ENCODE measurements around the gene LXN.

The LXN gene, protein sequence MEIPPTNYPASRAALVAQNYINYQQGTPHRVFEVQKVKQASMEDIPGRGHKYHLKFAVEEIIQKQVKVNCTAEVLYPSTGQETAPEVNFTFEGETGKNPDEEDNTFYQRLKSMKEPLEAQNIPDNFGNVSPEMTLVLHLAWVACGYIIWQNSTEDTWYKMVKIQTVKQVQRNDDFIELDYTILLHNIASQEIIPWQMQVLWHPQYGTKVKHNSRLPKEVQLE

DNA sequence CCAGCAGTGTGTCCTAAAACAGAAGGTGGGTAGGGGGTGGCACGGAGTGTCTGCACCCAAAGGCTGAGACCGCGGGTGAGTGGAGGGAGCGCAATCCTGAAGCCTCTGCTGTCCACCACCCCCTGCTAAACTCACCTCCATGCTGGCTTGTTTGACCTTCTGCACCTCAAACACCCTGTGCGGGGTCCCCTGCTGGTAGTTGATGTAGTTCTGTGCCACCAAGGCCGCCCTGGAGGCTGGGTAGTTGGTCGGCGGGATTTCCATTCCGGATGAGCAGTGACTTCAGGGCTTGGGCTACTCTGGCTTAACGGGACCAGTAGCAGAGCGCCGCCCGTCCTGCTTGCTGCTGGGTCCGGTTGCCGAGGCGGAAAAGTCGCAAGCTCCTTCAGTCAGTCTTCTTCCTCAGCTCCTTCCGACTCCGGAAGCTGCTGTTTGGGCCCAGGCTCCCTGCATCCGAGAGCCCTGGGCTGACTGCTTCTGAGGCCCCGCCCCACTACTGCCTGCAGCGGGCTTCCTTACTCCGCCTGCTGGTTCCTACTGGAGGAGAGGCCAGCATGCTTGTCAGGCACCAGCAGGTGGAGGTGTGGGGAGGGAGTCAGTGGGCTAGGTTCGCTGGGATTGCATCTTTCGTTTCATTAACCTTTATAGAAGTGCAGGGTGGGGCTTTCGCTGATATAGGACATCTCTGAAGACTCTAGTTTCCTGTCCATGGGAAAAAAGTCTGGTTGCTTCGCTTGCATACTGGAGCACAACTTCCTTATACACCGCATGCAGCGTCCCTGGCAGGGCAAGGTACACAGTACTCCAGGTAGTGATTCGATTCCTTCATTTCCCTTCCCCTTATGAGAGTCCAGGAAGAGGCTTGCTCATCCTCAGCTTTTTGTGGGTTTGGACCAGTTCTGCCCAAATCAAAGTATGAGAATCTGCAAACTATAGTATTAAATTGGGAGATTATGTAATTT is at the start of gene LXN:
Gene LXN (minus strand): TSS at position 434 of the 962 bp plus-strand sequence. CDS start 170 bp downstream, at position 264.
- H3K4me3 ChIP-seq (replicated peaks; ENCODE audit: low read depth, low read length) = peak within 1 kb of the TSS; percentile 64

DNA sequence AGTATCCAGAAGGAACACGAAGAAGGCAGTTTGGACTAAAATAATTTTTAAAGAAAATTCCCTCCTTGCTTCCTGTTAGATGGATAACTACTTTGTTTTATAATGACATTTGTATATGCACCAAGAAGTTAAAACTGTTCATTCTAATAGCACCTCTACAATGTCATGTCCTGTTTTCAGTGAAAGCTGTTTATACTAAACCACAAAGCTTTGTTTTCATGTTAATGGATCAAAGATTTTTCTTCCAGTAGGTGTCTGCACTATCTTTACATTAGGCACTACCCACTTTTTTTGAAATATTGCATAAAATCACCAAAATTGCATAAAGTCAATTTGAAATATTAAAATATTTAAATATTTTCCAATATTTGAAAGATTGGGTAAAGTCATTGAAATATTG is 49.7 kb upstream of the LXN start:
- TF ChIP-seq, protein P1, sequence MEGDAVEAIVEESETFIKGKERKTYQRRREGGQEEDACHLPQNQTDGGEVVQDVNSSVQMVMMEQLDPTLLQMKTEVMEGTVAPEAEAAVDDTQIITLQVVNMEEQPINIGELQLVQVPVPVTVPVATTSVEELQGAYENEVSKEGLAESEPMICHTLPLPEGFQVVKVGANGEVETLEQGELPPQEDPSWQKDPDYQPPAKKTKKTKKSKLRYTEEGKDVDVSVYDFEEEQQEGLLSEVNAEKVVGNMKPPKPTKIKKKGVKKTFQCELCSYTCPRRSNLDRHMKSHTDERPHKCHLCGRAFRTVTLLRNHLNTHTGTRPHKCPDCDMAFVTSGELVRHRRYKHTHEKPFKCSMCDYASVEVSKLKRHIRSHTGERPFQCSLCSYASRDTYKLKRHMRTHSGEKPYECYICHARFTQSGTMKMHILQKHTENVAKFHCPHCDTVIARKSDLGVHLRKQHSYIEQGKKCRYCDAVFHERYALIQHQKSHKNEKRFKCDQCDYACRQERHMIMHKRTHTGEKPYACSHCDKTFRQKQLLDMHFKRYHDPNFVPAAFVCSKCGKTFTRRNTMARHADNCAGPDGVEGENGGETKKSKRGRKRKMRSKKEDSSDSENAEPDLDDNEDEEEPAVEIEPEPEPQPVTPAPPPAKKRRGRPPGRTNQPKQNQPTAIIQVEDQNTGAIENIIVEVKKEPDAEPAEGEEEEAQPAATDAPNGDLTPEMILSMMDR (IDR thresholded peaks at IDR 0.05; ENCODE audit: low read depth, low read length, missing control alignments) = no peak
- DNase-seq (ENCODE audit: extremely low read depth, low read depth) = no peak
- H3K4me3 ChIP-seq (replicated peaks; ENCODE audit: low read depth, low read length) = no peak overlapping the region

More for the DNA sequence above, at the start of gene LXN:
- TF ChIP-seq, protein P1 (IDR thresholded peaks at IDR 0.05; ENCODE audit: low read depth, low read length, missing control alignments) = peak; percentile 85
- DNase-seq (ENCODE audit: extremely low read depth, low read depth) = peak; percentile 61

DNA sequence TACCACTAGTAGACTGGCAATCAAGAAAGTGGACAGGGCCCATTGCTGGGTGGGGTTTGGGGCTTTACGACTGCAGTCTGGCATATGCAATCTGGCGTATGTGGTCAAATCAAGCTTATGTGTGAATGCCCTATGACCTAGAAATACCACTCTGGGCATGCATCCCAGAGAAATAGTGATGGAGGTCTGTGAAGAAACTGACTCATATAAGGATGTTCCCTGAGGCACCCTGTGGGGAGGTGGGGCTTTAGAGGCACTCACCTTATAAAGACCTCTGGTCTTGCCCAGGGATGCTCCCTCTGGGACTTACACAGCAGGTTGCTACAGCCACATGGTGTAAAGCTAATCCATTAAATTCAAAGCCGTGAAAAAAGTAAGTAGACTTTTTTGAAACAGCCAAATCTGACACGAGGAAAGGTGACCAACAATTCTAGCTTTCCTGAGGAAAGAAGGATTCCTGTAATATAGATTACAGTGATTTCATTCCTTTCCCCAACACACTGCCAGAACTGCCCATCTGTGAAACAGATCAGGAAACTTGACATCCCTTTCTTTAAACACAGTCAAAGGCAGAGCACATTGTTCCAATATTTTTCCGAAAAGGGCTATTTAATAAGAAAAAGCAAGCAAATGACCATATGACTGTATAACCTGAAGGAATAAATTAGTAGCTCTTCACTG is 46.2 kb upstream of the LXN start:
- no peak overlapping the region for H3K4me3 ChIP-seq (replicated peaks; ENCODE audit: low read depth, low read length)
- TF ChIP-seq, protein P1 (IDR thresholded peaks at IDR 0.05; ENCODE audit: low read depth, low read length, missing control alignments) = no peak
- peak; percentile 96 for DNase-seq (ENCODE audit: extremely low read depth, low read depth)

DNA sequence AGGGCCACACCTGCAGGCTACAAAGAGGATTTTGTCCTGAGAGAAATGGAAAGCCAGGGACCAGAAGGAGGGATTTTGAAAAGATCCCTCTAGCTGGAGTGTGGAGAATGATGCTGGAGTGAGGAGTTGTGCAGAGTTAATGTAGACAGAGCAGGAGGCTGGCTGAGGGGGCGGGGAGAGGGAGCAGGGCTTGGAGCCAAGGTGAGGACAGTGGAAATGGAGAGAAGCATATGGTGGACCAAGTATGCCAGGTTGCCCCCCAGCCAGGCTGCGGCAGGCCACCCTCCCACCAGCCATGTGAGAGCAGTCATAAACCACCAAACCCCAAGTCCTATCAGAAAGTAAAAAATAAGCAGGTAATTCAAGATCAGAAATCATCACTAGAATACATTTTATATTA is 45.1 kb upstream of the LXN start:
- TF ChIP-seq, protein P1 (IDR thresholded peaks at IDR 0.05; ENCODE audit: low read depth, low read length, missing control alignments) = no peak
- no peak for DNase-seq (ENCODE audit: extremely low read depth, low read depth)
- H3K4me3 ChIP-seq (replicated peaks; ENCODE audit: low read depth, low read length) = no peak overlapping the region

DNA sequence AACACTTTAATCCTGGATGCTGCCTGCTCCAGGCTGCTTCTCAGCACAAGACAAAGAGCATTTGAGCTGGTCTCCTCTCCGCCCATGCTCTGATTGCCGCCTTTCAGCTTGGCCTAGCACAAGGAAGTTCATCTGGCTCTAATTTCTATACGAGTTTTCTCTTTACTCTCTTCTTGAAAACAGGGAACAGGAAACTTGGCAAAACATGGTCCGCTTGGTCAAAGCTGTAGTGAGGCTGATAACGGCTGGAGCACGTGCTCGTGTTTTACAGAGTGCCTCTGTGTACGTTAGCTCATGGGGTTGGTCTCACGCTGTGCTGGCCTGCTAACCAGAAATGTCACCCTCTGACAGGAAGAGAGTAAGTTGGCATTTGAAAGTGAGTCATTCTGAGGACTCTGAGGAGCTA is 40.6 kb upstream of the LXN start:
- TF ChIP-seq, protein P1 (IDR thresholded peaks at IDR 0.05; ENCODE audit: low read depth, low read length, missing control alignments) = no peak
- no peak for DNase-seq (ENCODE audit: extremely low read depth, low read depth)
- no peak overlapping the region for H3K4me3 ChIP-seq (replicated peaks; ENCODE audit: low read depth, low read length)

DNA sequence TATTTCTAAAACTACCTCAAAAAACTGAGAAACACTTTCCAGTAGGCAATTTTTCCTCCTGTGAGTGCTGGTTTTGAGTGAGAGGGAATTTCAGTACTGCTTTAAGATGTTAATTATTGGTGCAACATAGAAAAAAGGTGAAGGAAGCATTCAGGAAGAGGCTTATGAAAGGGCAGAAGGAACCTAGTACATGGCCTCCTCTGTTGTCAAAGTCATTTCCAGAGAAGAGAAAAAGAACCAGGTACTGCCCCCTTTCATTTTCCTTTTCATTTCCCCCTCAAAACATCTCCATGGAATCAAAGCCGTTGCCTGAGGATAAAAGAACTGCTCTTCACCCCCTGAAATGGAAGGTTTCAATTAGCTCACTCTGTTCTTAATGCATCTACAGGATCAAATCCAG is 40.0 kb upstream of the LXN start:
- no peak for DNase-seq (ENCODE audit: extremely low read depth, low read depth)
- TF ChIP-seq, protein P1 (IDR thresholded peaks at IDR 0.05; ENCODE audit: low read depth, low read length, missing control alignments) = no peak
- H3K4me3 ChIP-seq (replicated peaks; ENCODE audit: low read depth, low read length) = no peak overlapping the region
